GM19025 (cell line): ENCODE results near the gene SFMBT2.
"Not testable (repeated sequence)": the region's sequence is repeated elsewhere in the genome, so short reads cannot be mapped to it uniquely, and the experiment has no call there.

Experiments used
- ATAC-seq: cut with Tn5 transposase; IDR thresholded peaks from one replicate; pipeline ENCODE4 v1.9.1; 2021; ENCODE audit warnings: mild to moderate bottlenecking, low read depth, moderate library complexity; ENCODE audit not compliant: unreplicated experiment

Gene SFMBT2

DNA sequence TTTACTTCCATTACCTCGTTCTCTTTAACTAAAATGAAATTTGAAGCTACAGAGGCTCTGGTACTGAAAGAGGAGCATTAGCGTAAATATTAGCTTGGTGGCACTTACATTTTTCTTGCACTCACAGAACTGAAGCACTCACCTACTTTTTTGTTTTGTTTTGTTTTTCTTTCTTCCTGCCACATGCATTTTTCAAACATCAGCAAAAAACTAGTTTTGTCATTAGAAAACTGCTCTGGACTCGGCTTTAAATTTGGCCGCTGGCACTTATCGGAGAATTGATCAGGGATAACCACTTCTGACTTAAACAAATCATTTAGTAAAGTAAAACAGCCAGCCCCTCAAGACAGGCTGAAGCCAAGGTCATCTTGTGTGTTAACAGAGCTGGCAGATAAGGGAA, 216.3 kb downstream of the SFMBT2 start:
- ATAC-seq: no peak

DNA sequence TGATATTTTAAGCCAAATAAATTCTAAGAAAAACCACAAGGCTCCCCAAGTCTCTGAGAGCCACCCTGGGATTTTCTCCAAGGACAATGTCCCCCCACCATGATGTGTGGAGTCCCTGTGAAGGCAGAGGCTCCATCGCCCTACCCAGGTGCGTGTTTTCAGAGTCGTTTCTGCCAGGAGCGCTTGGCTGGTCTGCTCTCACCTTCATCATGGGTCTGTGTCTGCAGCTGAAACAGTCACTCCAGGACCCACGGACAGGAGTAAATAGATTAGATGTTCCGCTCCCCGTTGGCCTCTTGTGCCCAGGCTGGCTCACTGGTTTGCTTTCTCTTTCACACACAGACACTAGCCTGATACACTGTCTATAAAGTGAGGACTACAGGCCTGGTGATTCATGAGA, 217.5 kb downstream of the SFMBT2 start:
- ATAC-seq: no peak

DNA sequence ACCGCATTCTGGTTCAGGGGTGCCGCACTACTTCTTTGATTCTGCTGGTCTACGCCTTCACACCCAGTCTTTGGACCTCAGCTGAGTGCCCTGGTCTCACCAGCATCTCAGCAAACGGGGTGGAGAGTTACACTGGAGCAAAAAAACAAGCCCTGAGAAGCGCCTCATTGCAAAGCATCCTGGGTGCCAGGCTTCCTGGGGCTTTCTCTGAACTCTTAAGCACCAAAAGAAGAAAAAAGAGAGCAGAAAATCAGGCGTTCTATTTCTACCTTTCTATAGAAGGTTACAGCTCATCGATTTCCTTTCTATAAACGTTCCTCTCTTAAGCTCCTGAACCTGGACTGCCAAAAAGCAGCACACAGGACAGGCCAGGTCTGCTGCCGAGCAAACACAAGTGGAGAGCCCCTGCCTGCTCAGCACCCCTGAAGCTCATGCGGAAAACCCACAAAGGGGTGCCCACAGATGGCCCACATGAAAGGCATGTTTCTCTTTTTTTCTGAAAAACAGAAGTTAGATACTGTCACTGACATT, 217.9 kb downstream of the SFMBT2 start:
- no peak for ATAC-seq

DNA sequence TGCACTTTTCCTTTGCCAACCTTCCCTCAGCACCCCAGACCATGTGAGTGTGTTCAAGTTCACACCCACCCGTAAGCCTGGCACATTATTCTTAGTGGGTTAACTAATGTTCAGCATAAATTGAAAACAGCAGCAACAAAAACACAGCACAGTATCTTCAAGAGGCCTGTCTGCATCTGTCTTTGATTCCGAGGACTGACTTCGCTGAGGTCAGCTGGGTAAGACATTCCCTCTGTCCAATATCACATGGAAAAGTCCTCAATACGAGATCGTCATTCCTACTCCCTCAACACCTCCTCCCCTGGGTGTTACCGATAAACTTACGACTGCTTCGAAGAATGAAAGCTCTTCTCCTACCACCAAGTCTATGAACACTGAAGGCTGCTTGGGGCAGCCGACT, 218.8 kb downstream of the SFMBT2 start:
- ATAC-seq: no peak

DNA sequence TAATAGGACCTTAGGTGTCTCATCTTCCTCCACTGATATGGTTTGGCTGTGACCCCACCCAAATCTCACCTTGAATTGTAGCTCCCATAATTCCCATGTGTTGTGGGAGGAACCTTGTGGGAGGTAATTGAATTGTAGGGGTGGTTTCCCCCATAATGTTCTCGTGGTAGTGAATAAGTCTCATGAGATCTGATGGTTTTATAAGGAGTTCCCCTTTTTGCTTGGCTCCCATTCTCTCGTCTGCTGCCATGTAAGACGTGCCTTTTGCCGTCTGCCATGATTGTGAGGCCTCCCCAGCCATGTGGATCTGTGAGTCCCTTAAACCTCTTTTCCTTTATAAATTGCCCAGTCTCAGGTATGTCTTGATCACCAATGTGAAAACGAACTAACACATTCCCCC, 220.1 kb downstream of the SFMBT2 start:
- ATAC-seq: not testable (repeated sequence)

DNA sequence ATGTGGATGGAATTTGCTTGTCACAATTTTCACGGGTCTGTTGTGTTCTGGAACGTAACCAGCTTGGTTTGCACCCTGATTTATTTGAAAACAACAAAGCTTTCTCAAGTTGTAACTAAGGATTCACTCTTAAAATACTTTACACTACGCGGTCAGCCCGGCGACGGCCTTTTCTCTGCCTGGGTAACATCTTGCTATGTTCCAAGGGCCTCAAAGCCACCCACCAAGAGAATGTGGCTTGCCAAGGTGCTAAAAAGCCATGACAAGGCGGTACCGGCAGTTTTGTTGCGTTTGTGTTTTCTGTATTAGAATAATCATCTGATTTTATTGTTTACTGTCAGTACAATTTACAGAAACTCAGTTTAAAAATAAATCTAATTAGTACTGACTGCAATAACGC, 220.9 kb downstream of the SFMBT2 start:
- no peak for ATAC-seq

DNA sequence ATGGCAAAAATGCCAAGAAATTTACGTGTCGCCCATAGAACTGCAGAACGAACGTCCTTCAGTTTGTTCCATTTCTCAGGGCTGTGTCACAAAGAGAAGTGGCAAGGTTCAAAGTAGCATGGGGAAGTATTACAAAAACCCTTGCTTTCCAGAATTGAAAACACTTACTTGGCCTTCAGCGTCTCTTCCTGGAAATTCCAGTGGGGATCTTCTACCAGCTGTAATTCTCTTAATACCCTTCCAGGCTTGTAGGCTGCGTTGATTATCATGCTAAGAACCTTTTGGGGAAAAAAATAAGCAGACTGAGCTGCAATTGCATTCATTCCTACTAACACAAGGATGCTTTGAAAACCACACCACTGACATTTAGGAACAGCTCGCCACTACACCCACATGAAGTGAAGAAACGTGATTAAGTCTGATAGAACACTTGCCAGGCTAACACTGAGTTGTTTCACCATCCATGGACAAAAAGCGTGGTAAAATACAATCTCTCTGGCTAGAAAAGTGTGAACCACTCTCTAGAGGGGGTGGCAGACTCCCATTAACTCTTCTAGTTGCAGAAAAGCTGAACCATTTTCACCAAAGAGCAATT, 222.3 kb downstream of the SFMBT2 start:
- no peak for ATAC-seq

DNA sequence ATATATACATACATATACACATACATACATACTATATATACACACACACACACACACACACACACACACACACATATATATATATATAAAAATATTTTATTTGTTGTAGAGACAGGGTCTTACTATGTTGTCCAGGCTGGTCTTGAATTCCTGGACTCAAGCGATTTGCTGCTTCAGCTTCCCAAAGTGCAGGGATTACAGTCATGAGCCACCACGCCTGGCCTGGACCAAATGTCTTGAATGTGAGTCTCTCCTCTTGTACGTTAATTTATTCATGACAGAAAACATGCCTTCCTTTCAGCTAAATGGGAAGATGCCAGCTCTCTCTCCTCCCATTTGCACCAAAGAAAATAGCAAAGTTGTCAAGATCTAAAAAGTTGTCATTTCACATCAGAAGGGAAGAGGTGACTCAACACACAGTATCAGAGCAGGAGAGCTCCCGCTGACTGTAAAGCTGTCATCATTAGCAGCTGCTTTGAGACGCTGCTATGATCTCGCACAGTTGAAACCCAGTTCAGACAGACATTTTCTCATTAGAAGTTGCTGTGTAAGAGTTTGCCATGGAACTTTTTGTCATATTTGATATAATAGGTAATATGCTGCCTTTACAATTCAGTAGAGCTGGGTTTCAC, 224.3 kb downstream of the SFMBT2 start:
- ATAC-seq: no peak

DNA sequence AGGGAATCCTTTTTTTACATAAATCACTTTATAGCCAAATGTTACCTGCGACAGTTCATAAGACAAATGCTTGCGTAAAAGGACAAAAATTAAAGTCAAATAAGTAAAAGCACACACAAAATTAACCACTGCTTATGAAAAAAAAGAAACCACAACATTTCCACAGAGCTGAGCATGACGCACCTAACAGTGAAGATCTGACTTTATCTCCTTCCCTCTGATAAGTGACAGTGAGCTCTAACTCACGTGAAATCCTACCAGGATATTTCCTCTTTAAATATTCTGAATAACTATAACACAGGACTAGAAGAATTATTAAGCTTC, 225.5 kb downstream of the SFMBT2 start:
- no peak for ATAC-seq

DNA sequence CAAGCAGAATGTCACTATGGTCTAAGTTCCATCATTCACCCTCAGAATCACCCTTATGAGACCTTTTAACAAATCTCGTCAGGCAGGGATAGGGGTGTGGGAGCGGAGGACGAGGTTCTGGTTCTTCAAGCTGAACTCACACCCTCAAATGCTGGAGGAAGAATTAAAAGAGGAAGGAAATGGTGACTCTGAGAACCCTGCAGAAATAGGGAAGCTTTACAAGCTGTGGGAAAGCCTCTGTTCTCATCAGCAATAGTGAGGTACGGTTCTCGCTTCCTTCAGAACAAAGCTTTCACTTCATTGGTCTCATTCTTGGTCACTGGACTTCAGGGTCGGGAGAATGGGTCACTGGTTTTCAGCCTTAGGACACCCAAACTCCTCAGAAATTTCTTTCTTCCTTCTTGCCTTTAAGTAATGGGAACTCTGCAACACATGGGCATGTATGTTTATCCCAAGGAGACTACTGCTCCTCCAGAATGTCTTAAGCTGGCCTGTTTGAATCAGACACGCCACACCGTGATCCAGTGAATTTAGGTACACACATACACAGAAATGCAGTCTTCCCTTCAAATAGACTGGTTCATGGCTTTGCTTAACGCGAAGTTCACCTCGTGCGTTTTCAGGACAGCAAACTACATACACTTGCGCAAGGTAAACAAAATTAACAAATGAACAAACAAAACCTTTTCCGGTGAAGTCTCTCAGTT, 226.0 kb downstream of the SFMBT2 start:
- ATAC-seq: no peak

DNA sequence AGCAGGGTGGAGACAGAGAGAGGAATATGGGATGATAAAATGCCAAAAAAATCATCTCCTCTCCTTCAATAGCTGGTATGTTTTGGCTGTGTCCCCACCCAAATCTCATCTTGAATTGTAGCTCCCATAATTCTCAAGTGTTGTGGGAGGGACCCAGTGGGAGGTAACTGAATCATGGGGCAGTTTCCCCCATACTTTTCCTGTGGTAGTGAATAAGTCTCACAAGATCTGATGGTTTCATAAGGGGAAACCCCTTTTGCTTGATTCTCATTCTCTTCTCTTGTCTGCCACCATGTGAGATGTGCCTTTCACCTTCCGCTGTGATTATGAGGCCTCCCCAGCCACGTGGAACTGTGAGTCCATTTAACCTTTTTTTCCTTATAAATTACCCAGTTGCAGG, 226.7 kb downstream of the SFMBT2 start:
- not testable (repeated sequence) for ATAC-seq

DNA sequence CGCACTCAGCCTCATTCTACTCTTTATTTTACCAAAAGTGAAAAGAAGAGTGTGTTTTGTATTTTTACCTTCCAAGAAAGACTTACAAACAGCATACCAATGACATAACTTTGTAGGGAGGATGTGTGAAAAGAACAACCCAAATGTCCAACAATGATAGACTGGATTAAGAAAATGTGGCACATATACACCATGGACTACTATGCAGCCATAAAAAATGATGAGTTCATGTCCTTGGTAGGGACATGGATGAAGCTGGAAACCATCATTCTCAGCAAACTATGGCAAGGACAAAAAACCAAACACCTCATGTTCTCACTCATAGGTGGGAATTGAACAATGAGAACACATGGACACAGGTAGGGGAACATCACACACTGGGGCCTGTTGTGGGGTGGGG, 228.5 kb downstream of the SFMBT2 start:
- not testable (repeated sequence) for ATAC-seq

DNA sequence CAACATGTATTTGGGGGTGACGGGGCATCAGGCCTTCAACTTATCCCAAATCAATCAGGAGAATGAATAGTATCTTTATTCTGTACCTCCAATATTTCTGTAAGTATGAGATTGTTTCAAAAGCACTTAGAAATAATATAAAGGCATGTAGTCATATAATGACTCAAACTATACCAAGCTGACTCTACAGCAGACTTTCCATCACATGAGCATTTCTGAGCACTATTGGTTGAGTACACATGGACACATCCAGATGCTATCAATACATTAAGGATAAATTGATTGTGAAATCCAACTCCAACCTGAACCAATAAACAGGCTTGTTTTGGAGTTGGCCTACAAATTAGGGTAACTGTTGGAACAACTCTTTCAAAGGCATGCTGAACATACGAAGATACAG, 229.4 kb downstream of the SFMBT2 start:
- no peak for ATAC-seq

DNA sequence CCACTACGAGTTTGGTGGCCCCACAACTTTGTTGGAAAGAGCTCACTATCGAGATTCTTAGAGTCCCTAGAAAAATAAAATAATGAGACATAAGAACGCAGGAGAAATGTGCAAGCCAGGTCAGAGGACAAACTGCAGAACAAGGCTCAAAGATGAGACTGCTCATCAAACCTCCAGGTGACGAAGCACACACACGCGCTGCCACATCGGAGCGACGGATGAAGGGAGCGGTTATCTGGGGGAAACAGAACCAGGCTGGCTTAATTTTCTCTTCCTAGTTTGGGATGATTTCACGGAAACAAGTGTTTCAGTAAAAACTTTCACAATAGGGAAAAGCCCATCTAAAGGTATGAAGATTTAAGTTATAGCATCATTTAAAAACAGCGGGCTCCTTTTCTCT, 231.3 kb downstream of the SFMBT2 start:
- no peak for ATAC-seq

DNA sequence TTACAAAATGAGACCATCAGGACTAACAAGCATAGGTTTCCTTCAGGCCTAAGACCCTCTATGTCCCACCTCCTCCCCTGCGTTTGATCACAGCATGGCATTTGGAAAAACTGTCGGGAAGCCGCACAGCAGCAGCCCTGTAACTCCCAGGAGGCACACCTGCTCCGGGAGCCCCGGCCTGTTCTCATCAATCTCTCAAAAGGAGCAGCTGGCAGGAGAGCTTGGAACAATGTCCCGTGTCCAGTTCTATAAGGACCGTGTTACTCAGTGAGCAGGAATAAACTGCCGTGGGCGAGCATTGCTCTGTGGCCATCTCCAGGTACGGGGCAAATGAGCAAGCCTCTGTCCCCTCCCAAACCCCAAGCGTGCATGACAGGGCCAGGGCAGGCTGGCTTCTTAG, 236.9 kb downstream of the SFMBT2 start:
- no peak for ATAC-seq

DNA sequence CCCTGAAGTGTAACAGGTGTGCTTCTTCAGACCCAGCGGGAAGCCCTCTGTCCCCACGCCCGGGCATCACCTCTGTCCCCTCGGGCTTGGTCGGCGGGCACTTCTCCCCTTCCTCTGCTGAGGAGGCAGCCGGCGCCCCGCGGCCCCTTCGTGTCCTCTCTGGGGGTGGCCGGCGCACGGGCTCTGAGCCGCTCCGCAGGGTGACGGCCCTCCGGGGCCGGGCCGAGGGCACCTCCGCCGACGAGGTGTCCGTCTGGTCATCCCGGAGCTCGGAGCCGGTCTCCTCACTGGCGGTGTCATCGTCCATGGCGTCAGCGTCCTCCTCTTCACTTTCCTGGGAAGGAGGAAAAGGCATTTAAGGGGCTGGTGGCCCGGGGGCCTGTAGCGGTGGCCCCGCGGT, 239.0 kb downstream of the SFMBT2 start:
- ATAC-seq: no peak

DNA sequence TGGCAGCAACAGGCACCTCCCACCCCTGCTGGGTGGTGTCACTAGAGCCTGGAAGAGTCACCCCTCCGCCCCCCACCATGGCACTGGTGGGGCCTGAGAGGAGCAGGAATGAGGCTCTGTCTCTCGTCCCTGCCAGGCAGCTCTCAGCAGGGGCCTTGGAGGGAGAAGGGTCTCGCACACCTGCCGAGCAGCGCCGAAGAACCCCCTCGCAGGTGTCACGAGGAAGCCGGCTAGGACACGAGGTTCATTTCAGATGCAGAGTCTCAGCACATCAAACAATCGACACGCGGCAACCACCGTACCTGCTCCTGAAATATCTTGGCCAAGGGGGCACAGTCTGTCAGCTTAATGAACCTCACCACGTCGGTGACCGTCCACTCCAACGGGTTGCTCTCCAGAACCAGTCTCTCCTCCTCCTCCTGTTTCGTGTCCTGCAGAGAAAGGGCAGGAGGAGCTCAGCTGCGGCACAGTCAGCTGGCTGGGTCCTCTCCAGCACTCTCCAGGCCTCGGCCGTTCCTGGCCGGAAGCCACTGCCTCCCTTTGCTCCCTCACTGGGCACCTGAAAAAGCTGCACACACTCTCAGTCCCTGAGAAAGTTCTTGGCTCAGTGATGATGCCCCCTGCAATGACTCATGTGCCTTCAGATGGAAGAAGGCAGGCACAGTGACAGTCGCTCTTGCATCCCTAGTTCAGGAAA, 240.1 kb downstream of the SFMBT2 start:
- no peak for ATAC-seq

DNA sequence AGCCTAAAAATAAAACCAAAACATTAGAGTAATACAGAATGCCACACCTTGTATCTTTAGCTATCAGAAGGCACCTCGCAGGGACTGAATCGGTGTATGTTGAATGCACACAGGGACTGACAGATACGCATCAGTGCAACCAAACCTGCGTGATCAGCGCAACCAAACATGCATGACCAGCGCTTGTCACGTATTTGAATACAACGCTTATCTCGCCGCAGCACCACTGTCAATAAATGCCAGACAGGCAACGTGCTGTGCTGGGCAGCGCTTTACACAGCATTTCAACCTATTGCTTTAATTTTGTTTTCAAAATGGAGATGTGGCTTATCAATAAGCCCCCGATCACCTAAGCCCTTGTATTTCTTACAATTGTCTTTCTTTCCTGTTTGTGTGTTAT, 242.4 kb downstream of the SFMBT2 start:
- ATAC-seq: no peak

DNA sequence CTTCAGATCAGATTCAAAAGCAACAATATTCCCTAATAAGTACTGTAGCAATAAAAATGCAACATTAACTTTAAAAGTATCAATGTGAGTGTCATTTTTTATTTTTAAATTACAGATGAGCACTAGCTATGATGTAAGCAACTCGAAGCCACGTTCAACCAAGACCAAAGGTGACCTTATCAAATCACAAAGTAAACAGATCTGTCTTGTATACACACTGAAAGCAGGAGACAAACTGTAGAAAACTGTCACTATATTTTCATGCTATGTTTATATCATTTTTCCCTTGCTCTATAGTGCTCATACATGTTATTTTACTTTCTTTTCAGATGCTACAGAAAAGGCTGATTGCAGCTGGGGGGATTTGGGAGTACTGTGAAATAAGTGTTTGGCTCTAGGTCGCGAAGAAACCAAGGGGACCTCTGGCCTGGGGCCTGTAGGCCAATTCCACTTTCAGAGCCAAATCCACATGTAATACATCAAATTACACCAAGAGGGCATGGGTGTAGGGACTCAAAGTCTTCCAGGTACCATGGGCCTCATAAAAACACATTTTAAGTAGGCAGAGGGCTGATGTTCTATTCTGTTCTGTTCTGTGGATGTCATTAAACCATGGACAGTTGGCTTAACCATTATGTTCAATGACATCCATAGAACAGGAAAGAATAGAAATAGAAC, 245.2 kb downstream of the SFMBT2 start:
- ATAC-seq: no peak

DNA sequence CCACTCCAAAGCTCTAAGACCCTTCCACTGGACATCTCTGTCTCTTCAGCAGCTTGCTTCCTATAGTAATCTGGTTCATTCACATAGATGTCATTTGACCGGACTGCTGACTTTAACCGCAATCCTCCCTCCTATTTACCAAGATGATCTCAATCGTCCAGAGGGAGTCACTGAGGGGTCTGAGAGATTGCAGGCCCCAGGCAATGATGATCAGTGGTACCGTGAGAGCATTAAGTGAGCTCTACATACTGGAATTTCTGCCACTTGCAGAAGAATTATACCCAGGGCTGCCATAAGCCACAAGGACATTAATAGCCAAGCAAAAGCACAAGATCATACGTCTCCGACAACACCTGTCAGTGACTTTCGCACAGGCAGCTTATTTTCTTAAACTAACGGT, 245.9 kb downstream of the SFMBT2 start:
- ATAC-seq: no peak

DNA sequence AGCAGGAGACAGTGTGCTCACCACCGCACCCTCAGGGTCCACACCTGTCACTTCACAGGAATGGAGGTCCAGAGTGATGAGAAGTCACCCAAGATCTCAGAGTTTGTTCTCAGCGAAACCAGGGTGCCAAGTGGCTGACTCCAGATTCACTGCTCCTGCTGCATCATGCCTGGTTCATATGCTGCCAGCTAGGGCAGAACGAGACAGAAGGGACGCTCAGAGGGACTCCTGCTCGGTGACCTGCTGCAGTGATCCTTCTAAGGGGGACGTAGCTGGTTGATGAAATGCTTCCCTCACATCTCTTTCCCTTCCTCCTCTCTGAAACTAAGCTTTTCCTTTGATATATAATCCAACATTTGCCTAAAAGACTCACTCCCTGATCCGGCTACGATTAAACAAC, 248.5 kb downstream of the SFMBT2 start:
- no peak for ATAC-seq
